Measurements from ENCODE around the gene HOOK1.

DNA sequence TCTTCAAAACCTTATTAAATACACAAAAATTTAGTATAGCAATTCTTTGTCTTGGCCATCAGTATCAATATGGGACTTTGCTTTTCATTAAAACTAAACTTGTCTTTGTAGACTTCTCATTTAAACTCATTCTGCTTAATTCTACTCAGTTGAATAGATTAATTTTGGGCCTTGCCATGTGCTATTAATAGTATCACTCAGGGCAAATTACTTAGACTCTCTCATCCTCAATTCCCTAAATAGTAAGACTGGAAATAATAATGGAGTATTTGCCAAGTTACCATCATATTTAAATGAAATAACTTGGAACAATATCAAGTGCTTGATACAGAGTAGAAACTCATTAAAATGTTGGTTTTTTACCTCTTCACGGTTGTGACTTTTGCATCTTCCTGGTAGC lies 13.4 kb downstream of the HOOK1 start:
- TF ChIP-seq, protein P1, sequence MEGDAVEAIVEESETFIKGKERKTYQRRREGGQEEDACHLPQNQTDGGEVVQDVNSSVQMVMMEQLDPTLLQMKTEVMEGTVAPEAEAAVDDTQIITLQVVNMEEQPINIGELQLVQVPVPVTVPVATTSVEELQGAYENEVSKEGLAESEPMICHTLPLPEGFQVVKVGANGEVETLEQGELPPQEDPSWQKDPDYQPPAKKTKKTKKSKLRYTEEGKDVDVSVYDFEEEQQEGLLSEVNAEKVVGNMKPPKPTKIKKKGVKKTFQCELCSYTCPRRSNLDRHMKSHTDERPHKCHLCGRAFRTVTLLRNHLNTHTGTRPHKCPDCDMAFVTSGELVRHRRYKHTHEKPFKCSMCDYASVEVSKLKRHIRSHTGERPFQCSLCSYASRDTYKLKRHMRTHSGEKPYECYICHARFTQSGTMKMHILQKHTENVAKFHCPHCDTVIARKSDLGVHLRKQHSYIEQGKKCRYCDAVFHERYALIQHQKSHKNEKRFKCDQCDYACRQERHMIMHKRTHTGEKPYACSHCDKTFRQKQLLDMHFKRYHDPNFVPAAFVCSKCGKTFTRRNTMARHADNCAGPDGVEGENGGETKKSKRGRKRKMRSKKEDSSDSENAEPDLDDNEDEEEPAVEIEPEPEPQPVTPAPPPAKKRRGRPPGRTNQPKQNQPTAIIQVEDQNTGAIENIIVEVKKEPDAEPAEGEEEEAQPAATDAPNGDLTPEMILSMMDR (optimal IDR thresholded peaks at IDR 0.05 in 1 of 3, IDR thresholded peaks at IDR 0.05 in 1 of 3, conservative IDR thresholded peaks at IDR 0.05 in 1 of 3; ENCODE audit: extremely low read depth in 1 of 3, insufficient read depth in 2 of 3, low read length in 3 of 3), result no peak
- no peak for TF ChIP-seq EZH2 (IDR thresholded peaks at IDR 0.05; ENCODE audit: low read length)

Data from keratinocyte (primary cell).